BJ (cell line): ENCODE measurements around the gene ACTA2. TPM values are rescaled to one million over a fixed set of nuclear protein-coding genes. Genes with fewer than 3 reads are reported as not detected.
"Not testable (repeated sequence)": the region's sequence is repeated elsewhere in the genome, so short reads cannot be mapped to it uniquely, and the experiment has no call there.

Experiments
- CTCF ChIA-PET: fragments of 350-600 bp; formaldehyde crosslinking; extraction: SDS; loops from one replicate; lab custom pipeline; 2021; ENCODE audit warnings: antibody characterized with exemption, inconsistent platforms; lab: Yijun Ruan, JAX
- POLR2A ChIA-PET: fragments of 300-600 bp; sonication (Branson Sonifier 250); formaldehyde crosslinking; extraction: SDS; loops from one replicate; lab custom pipeline; 2021; ENCODE audit warnings: antibody characterized with exemption; lab: Charles Lee
- DNase-seq: peaks from one replicate; pipeline ENCODE4 v3.0.0-alpha.2; 2011; ENCODE audit warnings: low read depth
- H3K27me3 ChIP-seq: 2 replicates; pipeline ENCODE4 v1.6.0; 2011; ENCODE audit warnings: low read length; ENCODE audit not compliant: control insufficient read depth, insufficient read depth
- H3K36me3 ChIP-seq: 2 replicates; pipeline ENCODE4 v1.5.1; 2011; ENCODE audit warnings: low read length; ENCODE audit not compliant: control insufficient read depth, insufficient read depth
- H3K4me3 ChIP-seq: 2 replicates; pipeline ENCODE4 v1.5.1; 2011; ENCODE audit warnings: low read depth, mild to moderate bottlenecking, control low read depth, low read length
- CTCF ChIP-seq: IDR thresholded peaks from 2 replicates; pipeline ENCODE4 v1.5.1; 2011; ENCODE audit warnings: low read depth, mild to moderate bottlenecking, control low read depth, inconsistent platforms, low read length, moderate library complexity; ENCODE audit not compliant: insufficient read depth
- polyA plus RNA-seq: library from polyadenylated mRNA; depleted of rRNA; stranded (reverse); fragments of >200 nt; gene quantifications from 2 replicates; pipeline ENCODE4 v1.2.3, GENCODE V29; 2011

The ACTA2 gene
- polyA plus RNA-seq, 1 experiment = 1,821 TPM

- no peak for DNase-seq
- ChIA-PET CTCF (interaction anchor here (0.9 to 16.2 kb wide), 32 partner anchors 9 to 369 kb away, joined by 3 to 512 read pairs (median 8); partner anchors contain the start of genes FAS and STAMBPL1), POLR2A (no interaction called here)
- TF ChIP-seq CTCF = no peak
- no peak overlapping the region for H3K4me3 ChIP-seq
- peaks cover 10% of the 10 kb centered on the region for H3K36me3 ChIP-seq
- no peaks in the 10 kb centered on the region for H3K27me3 ChIP-seq
Measured at GRCh38 chr10:88933564-88933963, 19.0 kb downstream of the ACTA2 start.

GRCh38 chr10:88932539-88933256, 19.9 kb downstream of the ACTA2 start:
- DNase-seq = peak; percentile 71
- CTCF ChIA-PET = interaction anchor here (0.6 to 16.2 kb wide), 41 partner anchors 9 to 372 kb away, joined by 3 to 512 read pairs (median 5); partner anchors contain the start of genes ANKRD22, FAS and STAMBPL1
- Histone ChIP-seq H3K4me3 (no peak overlapping the region), H3K36me3 (peaks cover 6% of the 10 kb centered on the region), H3K27me3 (no peaks in the 10 kb centered on the region)
- POLR2A ChIA-PET = no interaction called here
- TF ChIP-seq CTCF = peak; percentile 84

- H3K4me3 ChIP-seq, H3K27me3 ChIP-seq, H3K36me3 ChIP-seq, DNase-seq: not testable (repeated sequence)
- CTCF ChIA-PET = interaction anchor here (0.6 to 16.2 kb wide), 36 partner anchors 8 to 371 kb away, joined by 3 to 512 read pairs (median 6); partner anchors contain the start of genes ANKRD22, FAS and STAMBPL1
- POLR2A ChIA-PET = interaction anchor here (0.6 kb wide), 1 partner anchor 118 kb away, joined by 10 read pairs; no protein-coding TSS in a partner anchor
Measured at GRCh38 chr10:88932029-88932428, 20.5 kb downstream of the ACTA2 start.

- DNase-seq = no peak
- POLR2A ChIA-PET = interaction anchor here (0.6 to 0.7 kb wide), 2 partner anchors 118 to 241 kb away, joined by 10 to 12 read pairs; no protein-coding TSS in a partner anchor
- TF ChIP-seq CTCF = no peak
- CTCF ChIA-PET = interaction anchor here (1.0 to 16.2 kb wide), 9 partner anchors 8 to 286 kb away, joined by 3 to 512 read pairs (median 14); partner anchors contain the start of genes FAS and STAMBPL1
- H3K4me3 ChIP-seq = no peak overlapping the region
- H3K27me3 ChIP-seq = no peaks in the 10 kb centered on the region
- 0 out of 2 replicates have a peak, but pooled peaks cover 3% of the 10 kb centered on the region for H3K36me3 ChIP-seq
Measured at GRCh38 chr10:88931548-88931947, 21.0 kb downstream of the ACTA2 start.

- ChIA-PET POLR2A (no interaction called here), CTCF (interaction anchor here (0.9 to 16.2 kb wide), 2 partner anchors 89 to 100 kb away, joined by 3 to 512 read pairs; no protein-coding TSS in a partner anchor)
- DNase-seq = no peak
Measured at GRCh38 chr10:88928254-88928653, 24.3 kb downstream of the ACTA2 start.

More at GRCh38 chr10:88928254-88928653, 24.3 kb downstream of the ACTA2 start:
- no peak for TF ChIP-seq CTCF
- Histone ChIP-seq H3K27me3 (no peaks in the 10 kb centered on the region), H3K36me3 (0 out of 2 replicates have a peak, but pooled peaks cover 1% of the 10 kb centered on the region), H3K4me3 (no peak overlapping the region)
